ENCODE measurements around the gene CLIC2.

Gene CLIC2

DNA sequence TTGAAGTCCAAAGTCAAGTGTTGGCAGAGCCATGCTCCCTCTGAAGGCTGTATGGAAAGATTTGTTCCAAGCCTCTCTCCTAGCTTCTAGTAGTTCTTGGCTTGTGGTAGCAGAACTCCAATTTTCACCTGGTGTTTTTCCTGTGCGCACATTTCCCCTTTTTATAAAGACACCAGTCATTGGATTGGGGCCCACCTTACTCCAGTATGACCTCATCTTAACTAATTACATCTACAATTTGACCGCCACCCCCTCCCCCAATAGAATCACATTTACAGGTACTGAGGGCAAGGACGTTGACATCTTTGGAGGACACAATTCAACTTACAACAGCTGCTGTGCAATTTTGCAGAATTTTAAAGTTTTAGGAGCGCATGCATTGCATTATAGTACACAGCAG, 86.9 kb downstream of the CLIC2 start:
- in situ Hi-C loops (cut with MboI; ENCODE audit: low sequenced_read_pairs, unreplicated experiment): no loop called here
- TF ChIP-seq, protein P1, sequence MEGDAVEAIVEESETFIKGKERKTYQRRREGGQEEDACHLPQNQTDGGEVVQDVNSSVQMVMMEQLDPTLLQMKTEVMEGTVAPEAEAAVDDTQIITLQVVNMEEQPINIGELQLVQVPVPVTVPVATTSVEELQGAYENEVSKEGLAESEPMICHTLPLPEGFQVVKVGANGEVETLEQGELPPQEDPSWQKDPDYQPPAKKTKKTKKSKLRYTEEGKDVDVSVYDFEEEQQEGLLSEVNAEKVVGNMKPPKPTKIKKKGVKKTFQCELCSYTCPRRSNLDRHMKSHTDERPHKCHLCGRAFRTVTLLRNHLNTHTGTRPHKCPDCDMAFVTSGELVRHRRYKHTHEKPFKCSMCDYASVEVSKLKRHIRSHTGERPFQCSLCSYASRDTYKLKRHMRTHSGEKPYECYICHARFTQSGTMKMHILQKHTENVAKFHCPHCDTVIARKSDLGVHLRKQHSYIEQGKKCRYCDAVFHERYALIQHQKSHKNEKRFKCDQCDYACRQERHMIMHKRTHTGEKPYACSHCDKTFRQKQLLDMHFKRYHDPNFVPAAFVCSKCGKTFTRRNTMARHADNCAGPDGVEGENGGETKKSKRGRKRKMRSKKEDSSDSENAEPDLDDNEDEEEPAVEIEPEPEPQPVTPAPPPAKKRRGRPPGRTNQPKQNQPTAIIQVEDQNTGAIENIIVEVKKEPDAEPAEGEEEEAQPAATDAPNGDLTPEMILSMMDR (IDR thresholded peaks at IDR 0.05; ENCODE audit: borderline replicate concordance, control extremely low read depth, extremely low read depth, insufficient read depth, missing control alignments): no peak
- DNase-seq (ENCODE audit: low spot score): no peak

DNA sequence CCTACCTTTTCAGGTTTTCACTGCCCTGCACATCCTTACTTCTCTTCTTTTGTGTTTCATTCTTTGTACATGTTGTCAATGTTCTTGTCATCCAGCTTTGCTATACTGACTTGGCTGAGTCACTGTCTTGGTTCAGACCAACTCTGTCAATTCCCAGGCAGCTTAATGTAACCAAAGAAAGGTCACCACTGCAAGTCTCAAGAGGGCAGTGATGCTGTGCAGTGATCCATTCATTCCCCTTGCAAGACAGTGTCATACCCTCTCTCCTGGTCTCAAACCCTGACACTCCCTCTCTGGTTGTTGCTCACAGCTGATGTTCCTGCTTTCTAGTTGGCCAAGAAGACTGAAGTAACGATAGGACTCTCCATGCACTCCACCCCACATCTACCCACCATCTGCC, 87.7 kb downstream of the CLIC2 start:
- TF ChIP-seq, protein P1 (IDR thresholded peaks at IDR 0.05; ENCODE audit: borderline replicate concordance, control extremely low read depth, extremely low read depth, insufficient read depth, missing control alignments): no peak
- in situ Hi-C loops (cut with MboI; ENCODE audit: low sequenced_read_pairs, unreplicated experiment): no loop called here
- DNase-seq (ENCODE audit: low spot score): no peak

DNA sequence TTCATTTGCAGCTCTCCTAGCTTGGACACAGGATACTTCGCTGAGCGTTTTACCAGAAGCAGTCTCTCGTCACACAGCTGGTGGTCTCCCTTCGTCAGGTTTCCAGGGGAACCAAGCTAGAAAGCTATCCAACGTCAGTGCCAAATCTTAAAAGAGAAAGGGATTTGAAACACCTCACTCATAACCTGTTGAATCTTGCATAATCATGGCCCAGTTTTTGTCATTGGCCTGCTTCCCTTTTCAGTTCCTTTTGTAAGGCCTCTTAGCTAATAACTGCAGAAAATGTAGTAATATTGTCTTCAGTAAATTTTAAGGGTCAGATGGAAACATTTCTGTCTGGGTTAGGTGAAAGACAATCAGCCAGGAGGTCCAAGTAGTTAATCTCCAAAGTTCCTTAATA, 92.1 kb downstream of the CLIC2 start:
- TF ChIP-seq, protein P1 (IDR thresholded peaks at IDR 0.05; ENCODE audit: borderline replicate concordance, control extremely low read depth, extremely low read depth, insufficient read depth, missing control alignments): no peak
- in situ Hi-C loops (cut with MboI; ENCODE audit: low sequenced_read_pairs, unreplicated experiment): no loop called here
- no peak for DNase-seq (ENCODE audit: low spot score)

DNA sequence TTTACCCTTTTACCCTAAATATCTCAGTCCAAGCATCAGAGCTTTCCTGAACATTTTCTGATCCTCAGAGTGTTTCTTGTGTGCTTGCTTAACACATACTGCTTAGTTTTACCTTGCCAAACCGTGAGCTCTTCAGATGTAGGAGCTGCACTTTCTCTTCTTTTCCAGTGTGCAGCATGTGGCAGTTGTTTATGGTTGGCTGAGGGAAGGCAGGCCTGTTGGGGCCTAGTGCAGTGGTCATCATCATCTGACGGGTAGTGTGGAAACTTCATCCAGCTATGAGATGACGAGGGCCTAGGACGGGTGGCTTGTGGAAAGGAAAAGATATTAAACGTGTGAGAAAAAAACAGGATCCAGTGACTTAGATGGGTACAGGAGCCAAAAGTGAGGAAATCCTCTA, 96.7 kb downstream of the CLIC2 start:
- in situ Hi-C loops (cut with MboI; ENCODE audit: low sequenced_read_pairs, unreplicated experiment): no loop called here
- TF ChIP-seq, protein P1 (IDR thresholded peaks at IDR 0.05; ENCODE audit: borderline replicate concordance, control extremely low read depth, extremely low read depth, insufficient read depth, missing control alignments): no peak
- no peak for DNase-seq (ENCODE audit: low spot score)

DNA sequence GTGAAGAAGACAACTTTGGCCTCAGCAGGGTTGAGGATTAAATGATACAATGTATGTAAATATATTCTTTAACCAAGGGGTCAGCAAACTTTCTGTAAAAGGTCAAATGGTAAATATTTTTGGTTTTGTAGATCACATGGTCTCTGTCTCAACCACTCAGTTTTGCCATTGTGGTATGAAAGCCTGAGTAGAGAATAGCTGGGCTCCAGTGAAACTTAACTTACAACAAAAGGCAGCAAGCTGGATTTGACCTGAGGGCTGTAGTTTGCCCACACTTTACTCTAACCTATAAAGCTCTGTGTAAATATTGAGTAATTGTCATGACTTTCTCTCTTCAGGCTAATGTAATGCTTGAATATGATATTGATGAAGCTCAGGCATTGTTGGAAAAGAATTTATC, 98.5 kb downstream of the CLIC2 start:
- DNase-seq (ENCODE audit: low spot score): no peak
- TF ChIP-seq, protein P1 (IDR thresholded peaks at IDR 0.05; ENCODE audit: borderline replicate concordance, control extremely low read depth, extremely low read depth, insufficient read depth, missing control alignments): no peak
- in situ Hi-C loops (cut with MboI; ENCODE audit: low sequenced_read_pairs, unreplicated experiment): no loop called here

DNA sequence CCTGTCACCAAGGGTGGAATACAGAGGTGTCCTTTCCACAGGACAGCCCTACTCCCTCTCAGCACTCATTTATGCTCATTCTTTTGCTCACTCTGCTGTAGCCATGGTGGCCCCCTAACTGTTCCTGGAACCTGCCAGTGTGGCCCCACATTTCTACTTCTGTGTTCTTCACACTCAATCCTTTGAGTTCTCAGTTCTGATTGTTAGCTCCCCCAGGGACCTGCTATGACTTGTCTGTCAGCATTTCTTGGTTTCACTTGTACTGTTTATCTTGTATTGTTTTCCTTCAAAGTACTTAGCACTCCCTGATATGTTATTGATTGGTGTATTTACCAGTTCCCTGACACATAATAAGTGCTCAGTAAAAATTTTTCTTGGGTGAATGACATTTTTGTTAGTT, 103.3 kb downstream of the CLIC2 start:
- peak; percentile 22 for DNase-seq (ENCODE audit: low spot score)
- TF ChIP-seq, protein P1 (IDR thresholded peaks at IDR 0.05; ENCODE audit: borderline replicate concordance, control extremely low read depth, extremely low read depth, insufficient read depth, missing control alignments): no peak

More for the DNA sequence above, 103.3 kb downstream of the CLIC2 start:
- in situ Hi-C loops (cut with MboI; ENCODE audit: low sequenced_read_pairs, unreplicated experiment): no loop called here

Measured in GM13976 (cell line).